ENCODE data around the gene PRR36.

The PRR36 gene

DNA sequence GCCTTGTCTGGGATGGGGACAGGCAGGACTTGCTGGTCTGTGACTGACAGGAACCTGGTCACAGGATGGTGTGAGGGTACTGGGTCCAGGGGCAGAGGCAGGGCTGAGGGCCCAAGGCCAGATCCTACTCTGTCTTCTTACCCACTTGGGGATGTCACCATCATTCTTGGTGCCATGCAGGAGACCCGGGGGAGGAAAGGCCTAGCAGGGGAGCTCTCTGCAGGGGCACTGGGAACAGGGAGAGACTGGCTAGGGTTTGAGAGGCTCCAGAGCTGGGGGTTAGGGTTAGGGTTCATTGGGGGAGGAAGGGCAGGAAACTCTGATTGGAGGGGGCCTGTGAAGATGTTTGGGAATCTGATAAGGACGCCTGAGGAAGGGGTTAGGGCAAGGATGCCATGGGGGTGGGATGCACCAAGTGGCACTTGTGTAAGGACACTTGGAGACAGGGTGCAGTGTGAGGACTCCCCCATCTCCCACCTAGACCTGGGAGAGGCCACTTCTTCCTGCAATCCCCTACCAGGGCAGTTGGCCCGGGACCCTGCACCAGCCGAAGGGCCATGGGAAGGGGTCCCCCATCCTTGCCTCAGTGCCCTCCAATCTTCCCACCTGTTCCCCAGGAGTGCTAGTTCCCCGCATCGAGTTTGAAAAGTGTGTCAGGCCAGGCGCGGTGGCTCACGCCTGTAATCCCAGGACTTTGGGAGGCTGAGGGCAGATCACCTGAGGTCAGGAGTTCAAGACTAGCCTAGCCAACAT lies 6.9 kb downstream of the PRR36 start:
- no peak for DNase-seq (ENCODE audit: low spot score)
- TF ChIP-seq, protein P1, sequence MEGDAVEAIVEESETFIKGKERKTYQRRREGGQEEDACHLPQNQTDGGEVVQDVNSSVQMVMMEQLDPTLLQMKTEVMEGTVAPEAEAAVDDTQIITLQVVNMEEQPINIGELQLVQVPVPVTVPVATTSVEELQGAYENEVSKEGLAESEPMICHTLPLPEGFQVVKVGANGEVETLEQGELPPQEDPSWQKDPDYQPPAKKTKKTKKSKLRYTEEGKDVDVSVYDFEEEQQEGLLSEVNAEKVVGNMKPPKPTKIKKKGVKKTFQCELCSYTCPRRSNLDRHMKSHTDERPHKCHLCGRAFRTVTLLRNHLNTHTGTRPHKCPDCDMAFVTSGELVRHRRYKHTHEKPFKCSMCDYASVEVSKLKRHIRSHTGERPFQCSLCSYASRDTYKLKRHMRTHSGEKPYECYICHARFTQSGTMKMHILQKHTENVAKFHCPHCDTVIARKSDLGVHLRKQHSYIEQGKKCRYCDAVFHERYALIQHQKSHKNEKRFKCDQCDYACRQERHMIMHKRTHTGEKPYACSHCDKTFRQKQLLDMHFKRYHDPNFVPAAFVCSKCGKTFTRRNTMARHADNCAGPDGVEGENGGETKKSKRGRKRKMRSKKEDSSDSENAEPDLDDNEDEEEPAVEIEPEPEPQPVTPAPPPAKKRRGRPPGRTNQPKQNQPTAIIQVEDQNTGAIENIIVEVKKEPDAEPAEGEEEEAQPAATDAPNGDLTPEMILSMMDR (IDR thresholded peaks at IDR 0.05; ENCODE audit: extremely low read depth, missing control alignments): no peak

DNA sequence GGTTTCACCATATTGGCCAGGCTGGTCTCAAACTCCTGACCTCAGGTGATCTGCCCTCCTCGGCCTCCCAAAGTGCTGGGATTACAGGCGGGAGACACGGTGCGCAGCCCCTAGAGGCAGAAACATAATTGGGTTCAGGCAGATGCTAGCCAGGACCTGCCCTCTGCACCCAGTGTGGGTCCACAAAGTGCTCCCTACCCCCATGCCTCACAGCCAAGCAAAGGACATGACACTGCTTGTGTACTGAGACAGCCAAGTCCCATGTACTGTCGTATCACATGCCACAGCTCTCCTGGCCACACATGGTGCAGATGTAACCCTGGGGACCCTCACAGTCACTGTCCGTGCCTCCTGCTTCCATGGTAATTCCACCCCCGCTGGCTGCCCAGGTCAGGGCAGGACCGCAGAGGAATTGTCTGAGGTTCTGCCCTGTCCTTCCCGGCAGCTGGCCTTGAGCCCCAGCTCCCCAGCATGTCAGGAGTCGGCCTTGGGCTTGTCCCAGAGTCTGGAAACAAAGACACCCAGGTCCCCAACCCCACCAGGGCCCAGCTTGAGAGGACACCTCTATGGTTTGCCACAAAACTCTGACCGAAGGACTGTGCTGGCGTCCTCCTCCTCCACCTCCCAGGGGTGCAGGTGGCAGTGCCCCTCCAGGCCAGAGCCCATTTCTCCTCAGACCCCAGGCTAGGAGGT lies 7.6 kb downstream of the PRR36 start:
- no peak for DNase-seq (ENCODE audit: low spot score)
- TF ChIP-seq, protein P1 (IDR thresholded peaks at IDR 0.05; ENCODE audit: extremely low read depth, missing control alignments): no peak

DNA sequence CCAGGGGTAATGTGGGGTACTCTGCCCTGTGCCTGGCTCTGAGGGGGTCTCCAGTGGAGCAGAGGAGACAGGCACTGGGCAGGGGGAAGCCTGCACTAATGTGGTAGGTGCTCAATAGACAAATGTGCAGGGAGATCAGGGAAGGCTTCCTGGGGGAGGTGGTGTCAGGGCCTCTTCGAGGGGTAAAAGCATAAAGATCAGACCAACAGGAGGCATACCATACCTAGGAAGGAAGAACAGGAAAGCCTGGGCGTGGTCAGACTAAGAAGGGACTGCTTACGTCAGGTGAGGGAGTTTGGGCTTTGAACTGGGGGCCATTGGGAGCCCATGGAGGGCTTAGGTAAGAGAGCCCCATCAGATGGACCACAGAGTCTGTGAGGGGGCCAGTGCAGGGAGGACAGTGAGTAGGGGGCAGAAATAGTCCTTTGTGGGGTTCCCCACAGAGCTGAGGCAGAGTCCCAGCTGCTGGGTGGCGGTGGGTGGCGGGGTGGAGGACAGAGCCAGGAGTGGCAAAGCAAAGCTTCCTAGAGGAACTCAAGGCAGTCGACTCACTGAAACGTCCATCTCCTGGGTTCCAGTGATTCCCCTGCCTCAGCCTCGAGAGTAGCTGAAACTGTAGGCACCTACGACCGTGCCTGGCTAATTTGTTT lies 8.8 kb downstream of the PRR36 start:
- no peak for DNase-seq (ENCODE audit: low spot score)
- TF ChIP-seq, protein P1 (IDR thresholded peaks at IDR 0.05; ENCODE audit: extremely low read depth, missing control alignments): no peak

DNA sequence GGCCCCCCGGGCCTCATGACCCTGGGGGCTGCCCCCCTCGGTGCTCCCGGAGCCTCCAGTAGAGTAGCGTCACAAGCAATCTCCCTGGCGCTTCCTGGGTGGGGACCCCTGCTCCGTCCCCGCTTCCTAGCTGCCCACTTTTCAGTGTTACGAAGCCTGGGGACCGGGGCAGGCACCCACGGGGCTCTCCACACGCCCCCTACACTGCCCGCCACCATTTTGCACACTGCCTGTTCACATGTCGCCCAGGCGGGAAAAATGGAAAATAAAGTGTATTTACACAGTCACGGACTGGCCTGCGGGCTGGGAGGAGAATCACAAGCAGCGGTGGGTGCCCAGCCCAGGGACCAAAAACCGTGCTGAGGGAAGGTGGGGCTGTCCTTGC lies 9.5 kb downstream of the PRR36 start:
- TF ChIP-seq, protein P1 (IDR thresholded peaks at IDR 0.05; ENCODE audit: extremely low read depth, missing control alignments): no peak
- DNase-seq (ENCODE audit: low spot score): no peak

DNA sequence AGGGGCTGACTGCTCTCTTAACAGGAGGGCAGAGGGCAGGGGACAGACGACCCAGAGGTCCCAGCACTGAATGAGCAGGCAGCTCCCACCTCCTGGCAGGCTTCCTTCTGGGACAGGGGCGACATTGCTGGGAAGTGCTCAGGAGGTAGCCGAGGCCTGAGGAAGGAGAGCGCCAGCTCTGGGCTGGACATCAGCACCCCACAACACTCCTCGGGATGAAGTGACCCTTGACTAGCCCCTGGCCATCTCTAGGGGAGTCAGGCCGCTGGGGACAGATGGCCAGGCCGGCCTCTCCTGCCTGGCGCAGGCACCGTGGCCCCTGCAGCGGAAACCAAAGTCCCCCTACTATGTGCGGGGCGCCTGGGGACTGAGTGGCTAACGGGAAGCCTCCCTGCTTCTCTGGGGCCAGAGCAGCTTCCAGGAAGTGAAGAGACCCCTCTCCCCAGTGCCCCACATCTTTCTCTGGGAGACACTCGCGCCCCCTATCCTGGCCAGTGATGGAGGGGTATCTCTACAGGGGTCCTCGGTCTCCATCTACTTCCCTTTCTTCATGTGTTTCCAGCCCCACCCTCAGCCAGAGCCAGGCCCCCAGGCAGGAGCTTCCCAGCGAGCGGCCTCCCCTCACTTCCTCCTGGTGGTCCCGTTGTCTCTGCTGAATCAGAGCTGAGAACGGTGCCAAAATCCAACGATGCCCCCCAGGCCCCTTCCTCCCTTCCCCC lies 10.1 kb downstream of the PRR36 start:
- DNase-seq (ENCODE audit: low spot score): no peak
- TF ChIP-seq, protein P1 (IDR thresholded peaks at IDR 0.05; ENCODE audit: extremely low read depth, missing control alignments): no peak

DNA sequence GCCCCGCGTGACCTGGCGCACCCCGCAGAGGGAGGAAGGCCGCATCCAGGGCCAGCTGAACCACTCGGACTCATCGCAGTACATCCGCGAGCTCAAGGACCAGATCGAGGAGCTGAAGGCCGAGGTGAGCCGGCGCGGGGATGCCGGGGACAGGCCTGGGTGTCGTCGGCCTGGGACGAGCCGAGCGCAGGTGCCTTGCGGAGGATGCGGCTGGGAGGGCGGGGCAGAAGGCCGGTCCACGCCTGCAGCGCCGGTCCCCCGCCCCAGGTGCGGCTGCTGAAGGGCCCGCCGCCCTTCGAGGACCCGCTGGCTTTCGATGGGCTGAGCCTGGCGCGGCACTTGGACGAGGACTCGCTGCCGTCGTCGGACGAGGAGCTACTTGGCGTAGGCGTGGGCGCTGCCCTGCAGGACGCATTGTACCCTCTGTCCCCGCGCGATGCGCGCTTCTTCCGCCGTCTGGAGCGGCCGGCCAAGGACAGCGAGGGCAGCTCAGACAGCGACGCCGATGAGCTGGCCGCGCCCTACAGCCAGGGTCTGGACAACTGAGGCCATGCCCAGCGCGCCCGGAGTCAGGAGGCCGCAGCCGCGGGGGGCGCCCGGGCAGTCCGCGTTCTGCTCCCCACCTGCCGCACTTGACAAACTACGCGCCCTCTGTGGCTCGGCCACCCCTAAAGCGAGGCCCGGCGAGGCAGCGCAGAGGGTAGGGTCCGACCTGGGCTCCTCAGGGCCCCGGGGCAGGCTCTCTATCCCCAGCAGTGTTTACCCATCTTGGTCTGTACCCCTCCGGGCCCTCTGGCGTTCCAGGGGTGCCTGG lies 10.8 kb downstream of the PRR36 start:
- TF ChIP-seq, protein P1 (IDR thresholded peaks at IDR 0.05; ENCODE audit: extremely low read depth, missing control alignments): no peak
- DNase-seq (ENCODE audit: low spot score): no peak

Data from GM20000 (cell line).